GM18511 (cell line): ENCODE measurements around the gene IFIH1.

ENCODE experiments used
- ATAC-seq: cut with Tn5 transposase; IDR thresholded peaks from one replicate; pipeline ENCODE4 v1.9.1; 2021; ENCODE audit warnings: mild to moderate bottlenecking, moderate library complexity; ENCODE audit not compliant: unreplicated experiment

Gene IFIH1

GRCh38 chr2:162312853-162313252 is 5.6 kb downstream of the IFIH1 start:
- ATAC-seq: no peak

GRCh38 chr2:162308747-162309503 is 9.6 kb downstream of the IFIH1 start:
- peak; percentile 80 for ATAC-seq

GRCh38 chr2:162305901-162306300 is 12.6 kb downstream of the IFIH1 start:
- no peak for ATAC-seq

GRCh38 chr2:162301877-162302276 is 16.6 kb downstream of the IFIH1 start:
- no peak for ATAC-seq

- ATAC-seq: peak; percentile 85
These were observed 17.2 kb downstream of the IFIH1 start for GRCh38 chr2:162301151-162301804.

GRCh38 chr2:162300266-162300665 is 18.2 kb downstream of the IFIH1 start:
- ATAC-seq: no peak

GRCh38 chr2:162298669-162299335 is 19.7 kb downstream of the IFIH1 start:
- ATAC-seq: no peak

- ATAC-seq: peak; percentile 68
These were observed 20.4 kb downstream of the IFIH1 start for GRCh38 chr2:162297925-162298552.

- ATAC-seq: no peak
These were observed 23.5 kb downstream of the IFIH1 start for GRCh38 chr2:162295009-162295408.

GRCh38 chr2:162293122-162293786 is 25.2 kb downstream of the IFIH1 start:
- ATAC-seq: no peak

- ATAC-seq: no peak
These were observed 26.7 kb downstream of the IFIH1 start for GRCh38 chr2:162291748-162292147.

- no peak for ATAC-seq
These were observed 35.6 kb downstream of the IFIH1 start for GRCh38 chr2:162282765-162283425.

- no peak for ATAC-seq
These were observed 37.8 kb downstream of the IFIH1 start for GRCh38 chr2:162280654-162281053.

- ATAC-seq: no peak
These were observed 41.1 kb downstream of the IFIH1 start for GRCh38 chr2:162277381-162277780.

- no peak for ATAC-seq
These were observed 50.5 kb downstream of the IFIH1 start for GRCh38 chr2:162267996-162268395.

- ATAC-seq: no peak
These were observed 51.0 kb downstream of the IFIH1 start for GRCh38 chr2:162267496-162267895.

GRCh38 chr2:162266460-162266760 is 52.1 kb downstream of the IFIH1 start:
- ATAC-seq: no peak

GRCh38 chr2:162265666-162266459 is 52.6 kb downstream of the IFIH1 start:
- ATAC-seq: no peak

GRCh38 chr2:162261032-162261945 is 57.2 kb downstream of the IFIH1 start:
- ATAC-seq: peak; percentile 76
